HG03442 (cell line): Measurements from ENCODE around the gene RPEL1.
"Not testable (repeated sequence)": the region's sequence is repeated elsewhere in the genome, so short reads cannot be mapped to it uniquely, and the experiment has no call there.

Experiments
- ATAC-seq: cut with Tn5 transposase; IDR thresholded peaks from one replicate; pipeline ENCODE4 v1.9.1; 2021; ENCODE audit warnings: mild to moderate bottlenecking, moderate library complexity; ENCODE audit not compliant: unreplicated experiment

Gene RPEL1

DNA sequence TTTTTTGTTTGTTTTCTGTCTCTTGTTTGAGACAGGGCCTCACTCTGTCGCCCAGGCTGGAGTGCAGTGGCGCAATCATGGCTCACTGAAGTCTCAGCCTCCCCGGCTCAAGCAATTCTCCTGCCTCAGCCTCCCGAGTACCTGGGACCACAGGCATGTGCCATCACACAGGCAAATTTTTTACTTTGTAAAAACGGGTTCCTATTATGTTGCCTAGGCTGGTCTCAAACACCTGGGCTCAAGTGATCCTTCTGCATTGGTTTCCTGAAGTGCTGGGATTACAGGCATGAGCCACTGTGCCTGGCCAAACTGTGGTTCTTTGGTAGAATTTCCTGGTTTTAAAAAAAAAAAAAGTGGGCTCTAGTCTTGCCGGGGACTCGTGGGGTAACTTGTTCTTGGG, at the start of gene RPEL1:
Gene RPEL1 (plus strand): TSS at position 301 of the 400 bp plus-strand sequence. CDS start 110 bp downstream, outside the sequence.
- not testable (repeated sequence) for ATAC-seq

GRCh38 chr10:103196516-103196915, 49.2 kb upstream of the RPEL1 start:
- no peak for ATAC-seq

GRCh38 chr10:103197174-103197573, 48.5 kb upstream of the RPEL1 start:
- no peak for ATAC-seq

GRCh38 chr10:103197903-103198302, 47.8 kb upstream of the RPEL1 start:
- no peak for ATAC-seq

DNA sequence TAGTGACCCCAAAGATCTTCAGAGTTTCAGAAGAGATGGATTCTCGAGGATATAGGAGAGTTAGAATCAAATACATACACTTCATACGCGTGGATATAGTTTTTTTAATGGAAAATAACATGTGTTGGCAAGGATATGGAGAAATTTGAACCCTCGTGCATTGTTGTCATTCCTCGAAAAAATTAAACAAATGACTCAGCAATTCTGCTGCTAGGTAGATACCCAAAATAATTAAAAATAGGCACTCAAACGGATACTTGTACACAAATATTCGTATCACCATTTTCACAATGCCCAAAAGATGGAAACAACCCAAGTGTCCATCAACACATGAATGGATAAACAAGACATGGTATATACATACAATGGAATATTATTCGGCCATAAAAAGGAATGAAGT, 47.0 kb upstream of the RPEL1 start:
- ATAC-seq: no peak

GRCh38 chr10:103199488-103199887, 46.2 kb upstream of the RPEL1 start:
- no peak for ATAC-seq

- ATAC-seq: no peak
Measured at GRCh38 chr10:103202319-103202718, 43.4 kb upstream of the RPEL1 start.

DNA sequence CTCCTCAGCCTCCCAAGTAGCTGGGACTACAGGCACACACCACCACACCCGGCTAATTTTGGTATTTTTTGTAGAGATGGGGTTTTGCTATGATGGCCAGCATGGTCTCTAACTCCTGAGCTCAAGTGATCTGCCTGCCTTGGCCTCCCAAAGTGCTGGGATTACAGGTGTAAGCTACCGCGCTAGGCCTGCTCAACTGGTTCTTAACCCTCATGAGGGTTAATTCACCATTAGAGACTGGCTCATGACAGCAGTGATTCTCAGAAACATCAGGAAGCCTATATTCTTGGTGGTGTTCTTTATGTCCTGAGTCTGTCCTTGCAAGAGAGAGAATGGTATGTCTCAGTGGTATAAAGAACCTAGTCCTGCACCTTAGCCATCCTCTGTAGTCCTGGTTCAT, 42.2 kb upstream of the RPEL1 start:
- no peak for ATAC-seq

DNA sequence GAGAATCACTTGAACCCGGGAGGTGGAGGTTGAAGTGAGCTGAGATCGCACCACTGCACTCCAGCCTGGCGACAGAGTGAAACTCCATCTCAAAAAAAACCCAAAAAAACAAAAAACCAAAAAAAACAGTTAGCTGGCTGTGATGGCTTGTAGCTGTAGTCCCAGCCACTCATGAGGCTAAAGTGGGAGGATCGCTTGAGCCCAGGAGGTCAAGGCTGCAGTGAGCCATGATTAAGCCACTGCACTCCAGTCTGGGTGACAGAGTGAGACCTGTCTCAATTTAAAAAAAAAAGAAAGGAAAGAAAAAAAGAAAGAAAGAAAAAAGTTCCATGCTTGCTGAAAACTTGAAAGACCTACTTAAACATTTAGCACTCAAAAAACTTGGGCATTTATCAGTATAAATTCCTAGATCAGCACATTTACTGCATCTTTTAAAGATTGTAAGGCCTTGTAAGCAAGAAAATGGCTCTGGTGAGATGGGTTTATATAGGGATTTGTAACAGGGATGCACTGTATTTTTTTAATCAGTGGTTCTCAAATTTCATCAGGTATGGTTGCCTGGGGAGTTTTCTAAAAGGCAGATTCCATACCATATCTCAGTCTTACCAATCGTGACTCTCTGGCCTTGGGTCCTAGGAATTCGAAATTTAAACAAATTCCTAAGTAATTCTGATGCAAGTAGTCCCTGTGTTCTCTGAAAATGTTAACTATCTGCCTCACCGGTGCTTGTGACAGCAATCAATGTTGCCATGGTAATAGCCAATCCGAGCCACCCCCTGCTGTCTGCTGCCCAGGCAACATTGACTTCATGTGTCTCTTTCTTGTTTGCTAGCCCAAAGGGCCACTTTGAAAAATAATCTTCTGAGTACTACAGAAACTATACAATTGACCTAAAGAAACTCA, 41.1 kb upstream of the RPEL1 start:
- no peak for ATAC-seq

- ATAC-seq: not testable (repeated sequence)
Measured at GRCh38 chr10:103205401-103205800, 40.3 kb upstream of the RPEL1 start.

DNA sequence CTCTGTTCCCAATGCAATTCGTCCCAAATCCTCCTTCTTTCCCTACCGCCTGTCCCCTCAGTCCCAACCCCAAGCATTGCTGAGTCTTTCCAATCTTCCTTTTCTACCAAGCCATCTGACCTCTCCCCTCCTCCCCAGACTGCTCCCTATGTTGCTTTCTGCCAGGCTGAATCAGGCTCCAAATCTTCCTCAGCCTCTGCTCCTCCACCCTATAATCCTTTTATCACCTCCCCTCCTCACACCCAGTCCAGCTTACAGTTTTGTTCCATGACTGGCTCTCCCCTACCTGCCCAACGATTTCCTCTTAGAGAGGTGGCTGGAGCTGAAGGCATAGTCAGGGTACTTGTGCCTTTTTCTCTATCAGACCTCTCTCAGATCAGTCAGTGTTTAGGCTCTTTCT, 39.0 kb upstream of the RPEL1 start:
- ATAC-seq: not testable (repeated sequence)

- no peak for ATAC-seq
Measured at GRCh38 chr10:103207141-103207540, 38.5 kb upstream of the RPEL1 start.

GRCh38 chr10:103207643-103208042, 38.0 kb upstream of the RPEL1 start:
- not testable (repeated sequence) for ATAC-seq

DNA sequence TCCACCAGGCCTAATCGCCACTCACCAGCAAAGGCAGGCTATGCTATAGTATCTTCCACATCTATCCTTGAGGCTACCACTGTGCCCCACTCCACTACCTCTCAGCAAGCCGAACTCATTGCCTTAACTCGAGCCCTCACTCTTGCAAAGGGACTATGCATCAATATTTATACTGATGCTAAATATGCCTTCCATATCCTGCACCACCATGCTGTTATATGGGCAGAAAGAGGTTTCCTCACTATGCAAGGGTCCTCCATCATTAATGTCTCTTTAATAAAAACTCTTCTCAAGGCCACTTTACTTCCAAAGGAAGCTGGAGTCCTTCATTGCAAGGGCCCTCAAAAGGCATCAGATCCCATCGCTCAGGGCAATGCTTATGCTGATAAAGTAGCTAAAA, 35.4 kb upstream of the RPEL1 start:
- not testable (repeated sequence) for ATAC-seq

DNA sequence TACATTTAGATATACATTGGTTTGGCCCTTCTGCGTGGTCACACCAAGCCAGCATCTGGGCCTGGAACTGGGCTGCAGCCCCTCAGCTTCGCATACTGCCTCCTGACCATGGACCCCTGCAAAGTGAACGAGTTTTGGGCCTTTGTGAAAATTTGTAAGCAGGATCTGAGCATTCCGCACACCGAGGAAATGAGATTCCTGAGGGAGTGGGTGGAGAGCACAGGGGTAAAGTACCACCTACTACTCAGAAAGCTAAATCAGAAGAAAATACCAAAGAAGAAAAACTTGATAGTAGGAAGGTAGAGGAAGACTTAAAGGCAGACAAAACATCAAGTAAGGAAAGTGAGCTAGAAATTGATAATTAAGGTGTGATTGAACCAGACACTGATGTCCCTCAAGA, 30.1 kb upstream of the RPEL1 start:
- no peak for ATAC-seq

- not testable (repeated sequence) for ATAC-seq
Measured at GRCh38 chr10:103216362-103216761, 29.3 kb upstream of the RPEL1 start.

DNA sequence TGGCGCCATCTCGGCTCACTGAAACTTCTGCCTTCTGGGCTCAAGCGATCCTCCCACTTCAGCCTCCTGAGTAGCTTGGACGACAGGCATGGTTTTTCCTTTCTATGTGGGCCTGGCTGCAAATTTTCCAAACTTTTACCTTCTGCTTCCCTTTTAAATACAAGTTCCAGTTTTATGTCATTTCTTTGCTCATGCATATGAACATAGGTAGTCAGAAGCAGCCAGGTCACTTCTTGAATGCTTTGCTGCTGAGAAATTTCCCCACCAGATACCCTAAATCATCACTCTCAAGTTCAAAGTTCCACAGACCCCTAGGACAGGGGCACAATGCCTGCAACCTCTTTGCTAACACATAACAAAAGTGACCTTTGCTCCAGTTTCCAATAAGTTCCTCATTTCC, 21.6 kb upstream of the RPEL1 start:
- ATAC-seq: no peak

- ATAC-seq: not testable (repeated sequence)
Measured at GRCh38 chr10:103224721-103225120, 21.0 kb upstream of the RPEL1 start.

- no peak for ATAC-seq
Measured at GRCh38 chr10:103225939-103226338, 19.7 kb upstream of the RPEL1 start.

DNA sequence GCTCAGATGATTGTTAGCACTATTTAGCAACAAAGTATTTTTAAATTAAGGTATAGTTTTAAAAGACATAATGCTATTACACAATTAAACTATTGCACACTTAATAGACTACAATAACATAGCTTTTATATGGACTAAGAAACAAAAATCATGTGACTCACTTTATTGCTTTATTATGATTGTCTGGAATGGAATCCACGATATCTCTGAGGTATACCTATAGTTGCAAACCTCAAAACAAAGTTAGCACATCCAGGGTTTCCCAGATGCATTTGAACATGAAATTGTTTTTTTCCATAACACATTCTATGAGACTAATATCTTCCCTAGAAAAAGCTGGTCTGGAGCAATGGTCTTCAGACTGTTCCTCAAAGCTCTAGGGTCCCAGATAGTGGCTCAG, 18.3 kb upstream of the RPEL1 start:
- no peak for ATAC-seq

- no peak for ATAC-seq
Measured at GRCh38 chr10:103231047-103231551, 14.6 kb upstream of the RPEL1 start.

- ATAC-seq: no peak
Measured at GRCh38 chr10:103232131-103232673, 13.5 kb upstream of the RPEL1 start.
